Stimulated activated naive CD4-positive, alpha-beta T cell treated with Interleukin-2 at 50 U/mL for 16 hours (primary cell): Measurements from ENCODE around the gene RAB29.

Experiments used
- DNase-seq: peaks from one replicate; lab custom pipeline; 2025; lab: John Stamatoyannopoulos, UW

Gene RAB29

GRCh38 chr1:205794011-205794730, 18.9 kb upstream of the RAB29 start:
- no peak for DNase-seq

GRCh38 chr1:205792961-205793673, 17.8 kb upstream of the RAB29 start:
- no peak for DNase-seq

GRCh38 chr1:205792481-205792881, 17.2 kb upstream of the RAB29 start:
- no peak for DNase-seq

- DNase-seq: peak; percentile 46
Measured at GRCh38 chr1:205791568-205792180, 16.4 kb upstream of the RAB29 start.

GRCh38 chr1:205787287-205787916, 12.1 kb upstream of the RAB29 start:
- no peak for DNase-seq

- DNase-seq: no peak
Measured at GRCh38 chr1:205786601-205787000, 11.3 kb upstream of the RAB29 start.

GRCh38 chr1:205785446-205785845, 10.2 kb upstream of the RAB29 start:
- DNase-seq: no peak

GRCh38 chr1:205783904-205784303, 8.6 kb upstream of the RAB29 start:
- DNase-seq: no peak

- no peak for DNase-seq
Measured at GRCh38 chr1:205783433-205783795, 8.1 kb upstream of the RAB29 start.

GRCh38 chr1:205782627-205783432, 7.5 kb upstream of the RAB29 start:
- no peak for DNase-seq

- no peak for DNase-seq
Measured at GRCh38 chr1:205780335-205780734, 5.1 kb upstream of the RAB29 start.

GRCh38 chr1:205777994-205778393, 2.7 kb upstream of the RAB29 start:
- no peak for DNase-seq

- no peak for DNase-seq
Measured at GRCh38 chr1:205775717-205776056, 405 bp upstream of the RAB29 start.

GRCh38 chr1:205774198-205775014, 876 bp downstream of the RAB29 start:
- DNase-seq: peak; percentile 14

- DNase-seq: peak; percentile 9
Measured at GRCh38 chr1:205772607-205773032, 2.7 kb downstream of the RAB29 start.

GRCh38 chr1:205770618-205771017, 4.7 kb downstream of the RAB29 start:
- no peak for DNase-seq

- no peak for DNase-seq
Measured at GRCh38 chr1:205769641-205770365, 5.5 kb downstream of the RAB29 start.

- DNase-seq: no peak
Measured at GRCh38 chr1:205767248-205767647, 8.0 kb downstream of the RAB29 start.

GRCh38 chr1:205766570-205766969, 8.7 kb downstream of the RAB29 start:
- DNase-seq: no peak

- DNase-seq: no peak
Measured at GRCh38 chr1:205766038-205766437, 9.2 kb downstream of the RAB29 start.
